Endothelial cell of umbilical vein (primary cell): ENCODE measurements around the gene TMEM169.

Source experiments
- EZH2 ChIP-seq: IDR thresholded peaks from 2 replicates; pipeline ENCODE4 v1.6.1; 2012; ENCODE audit warnings: borderline replicate concordance, low read depth, mild to moderate bottlenecking, moderate library complexity, low read length, inconsistent platforms; ENCODE audit not compliant: severe bottlenecking
- JUN ChIP-seq: IDR thresholded peaks from 2 replicates; pipeline ENCODE4 v1.6.1; 2011; ENCODE audit warnings: borderline replicate concordance, low read depth; ENCODE audit not compliant: insufficient read length, insufficient read depth
- POLR2A ChIP-seq: IDR thresholded peaks from 2 replicates; pipeline ENCODE4 v1.6.1; 2012; ENCODE audit warnings: low read depth, mild to moderate bottlenecking, control low read depth, low read length
- POLR2AphosphoS5 ChIP-seq: IDR thresholded peaks from 2 replicates; pipeline ENCODE4 v1.6.1; 2012; ENCODE audit warnings: low read depth, mild to moderate bottlenecking, control low read depth, low read length, moderate library complexity; ENCODE audit not compliant: insufficient read depth
- TF ChIP-seq, protein P1 (sequence below), 2 donors: IDR thresholded peaks; 1 replicate in 1 of 2; 2 replicates in 1 of 2; pipeline ENCODE4 v1.5.1; 2011; ENCODE audit warnings: low read length in 2 of 2, mild to moderate bottlenecking in 2 of 2, moderate library complexity in 2 of 2, control low read depth in 1 of 2, inconsistent platforms in 1 of 2, low read depth in 1 of 2; ENCODE audit not compliant: insufficient read depth in 1 of 2; ENCODE audit errors: extremely low read depth in 1 of 2
- TF ChIP-seq, protein P2 (sequence below): IDR thresholded peaks from 2 replicates; pipeline ENCODE4 v1.6.1; 2011; ENCODE audit not compliant: insufficient read depth, insufficient read length

- TF ChIP-seq, protein P1, sequence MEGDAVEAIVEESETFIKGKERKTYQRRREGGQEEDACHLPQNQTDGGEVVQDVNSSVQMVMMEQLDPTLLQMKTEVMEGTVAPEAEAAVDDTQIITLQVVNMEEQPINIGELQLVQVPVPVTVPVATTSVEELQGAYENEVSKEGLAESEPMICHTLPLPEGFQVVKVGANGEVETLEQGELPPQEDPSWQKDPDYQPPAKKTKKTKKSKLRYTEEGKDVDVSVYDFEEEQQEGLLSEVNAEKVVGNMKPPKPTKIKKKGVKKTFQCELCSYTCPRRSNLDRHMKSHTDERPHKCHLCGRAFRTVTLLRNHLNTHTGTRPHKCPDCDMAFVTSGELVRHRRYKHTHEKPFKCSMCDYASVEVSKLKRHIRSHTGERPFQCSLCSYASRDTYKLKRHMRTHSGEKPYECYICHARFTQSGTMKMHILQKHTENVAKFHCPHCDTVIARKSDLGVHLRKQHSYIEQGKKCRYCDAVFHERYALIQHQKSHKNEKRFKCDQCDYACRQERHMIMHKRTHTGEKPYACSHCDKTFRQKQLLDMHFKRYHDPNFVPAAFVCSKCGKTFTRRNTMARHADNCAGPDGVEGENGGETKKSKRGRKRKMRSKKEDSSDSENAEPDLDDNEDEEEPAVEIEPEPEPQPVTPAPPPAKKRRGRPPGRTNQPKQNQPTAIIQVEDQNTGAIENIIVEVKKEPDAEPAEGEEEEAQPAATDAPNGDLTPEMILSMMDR (IDR thresholded peaks at IDR 0.05; ENCODE audit: extremely low read depth in 1 of 2, insufficient read depth in 1 of 2, low read depth in 1 of 2, low read length in 2 of 2) = no peak
- TF ChIP-seq JUN (no peak), POLR2AphosphoS5 (no peak), POLR2A (no peak), EZH2 (no peak)
- TF ChIP-seq, protein P2, sequence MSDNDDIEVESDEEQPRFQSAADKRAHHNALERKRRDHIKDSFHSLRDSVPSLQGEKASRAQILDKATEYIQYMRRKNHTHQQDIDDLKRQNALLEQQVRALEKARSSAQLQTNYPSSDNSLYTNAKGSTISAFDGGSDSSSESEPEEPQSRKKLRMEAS = no peak
Measured at GRCh38 chr2:216110620-216111019, 28.9 kb downstream of the TMEM169 start.
